Eye (tissue), 1 donor: Measurements from ENCODE around the gene EBNA1BP2.
A peak's percentile ranks its signal among the peaks of the same experiment; 100 is the strongest.
"Not testable (repeated sequence)": the region's sequence is repeated elsewhere in the genome, so short reads cannot be mapped to it uniquely, and the experiment has no call there.

Source experiments
- DNase-seq: peaks from one replicate; pipeline ENCODE4 v3.0.0-alpha.2; 2015

EBNA1BP2 gene

GRCh38 chr1:43171876-43172526 lies at the start of gene EBNA1BP2, which contains the start of gene CFAP57:
Gene EBNA1BP2, minus strand, starts transcription at chr1:43172290. Its CDS starts 172 bp downstream, at chr1:43172118.
Gene CFAP57, plus strand, starts transcription at chr1:43172330. Its CDS starts 424 bp downstream, at chr1:43172754.
- DNase-seq: peak; percentile 98

GRCh38 chr1:43221797-43222196 lies 49.7 kb upstream of the EBNA1BP2 start:
- DNase-seq: no peak

- no peak for DNase-seq
Observed at GRCh38 chr1:43220905-43221778, 49.1 kb upstream of the EBNA1BP2 start.

GRCh38 chr1:43217747-43218146 lies 45.7 kb upstream of the EBNA1BP2 start:
- no peak for DNase-seq

GRCh38 chr1:43214501-43215444 lies 42.7 kb upstream of the EBNA1BP2 start:
- DNase-seq: no peak

- DNase-seq: not testable (repeated sequence)
Observed at GRCh38 chr1:43208277-43208676, 36.2 kb upstream of the EBNA1BP2 start.

GRCh38 chr1:43207229-43207853 lies 35.3 kb upstream of the EBNA1BP2 start:
- DNase-seq: no peak

- DNase-seq: peak; percentile 81
Observed at GRCh38 chr1:43206600-43207228, 34.6 kb upstream of the EBNA1BP2 start.

GRCh38 chr1:43205671-43206070 lies 33.6 kb upstream of the EBNA1BP2 start:
- DNase-seq: no peak

GRCh38 chr1:43204394-43204793 lies 32.3 kb upstream of the EBNA1BP2 start:
- DNase-seq: no peak

GRCh38 chr1:43203859-43204258 lies 31.8 kb upstream of the EBNA1BP2 start:
- DNase-seq: no peak

- DNase-seq: no peak
Observed at GRCh38 chr1:43199093-43199726, 27.1 kb upstream of the EBNA1BP2 start.

GRCh38 chr1:43197343-43198127 lies 25.4 kb upstream of the EBNA1BP2 start:
- no peak for DNase-seq

- DNase-seq: no peak
Observed at GRCh38 chr1:43194509-43194908, 22.4 kb upstream of the EBNA1BP2 start.

- no peak for DNase-seq
Observed at GRCh38 chr1:43188106-43188505, 16.0 kb upstream of the EBNA1BP2 start.

- peak; percentile 53 for DNase-seq
Observed at GRCh38 chr1:43184995-43185394, 12.9 kb upstream of the EBNA1BP2 start.

GRCh38 chr1:43184388-43184787 lies 12.3 kb upstream of the EBNA1BP2 start:
- DNase-seq: no peak

GRCh38 chr1:43177691-43178090 lies 5.6 kb upstream of the EBNA1BP2 start:
- no peak for DNase-seq

GRCh38 chr1:43174873-43175272 lies 2.8 kb upstream of the EBNA1BP2 start:
- no peak for DNase-seq

- peak; percentile 95 for DNase-seq
Observed at GRCh38 chr1:43172527-43172972, 460 bp upstream of the EBNA1BP2 start.
